Astrocyte of the spinal cord (primary cell): Measurements from ENCODE around the gene TMEM151A.
"Not testable (repeated sequence)": the region's sequence is repeated elsewhere in the genome, so short reads cannot be mapped to it uniquely, and the experiment has no call there.

Source experiments
- DNase-seq: peaks from one replicate; pipeline ENCODE4 v3.0.0; 2011; ENCODE audit warnings: low read depth, low spot score
- H3K4me3 ChIP-seq: 2 replicates; pipeline ENCODE4 v1.5.1; 2011; ENCODE audit warnings: low read depth, mild to moderate bottlenecking, low read length, moderate library complexity
- CTCF ChIP-seq: IDR thresholded peaks from 2 replicates; pipeline ENCODE4 v1.5.1; 2012; ENCODE audit warnings: low read depth, mild to moderate bottlenecking, low read length, inconsistent platforms
- in situ Hi-C: cut with HindIII; loops from 2 replicates; pipeline ENCODE4 v1.10.0; 2017; ENCODE audit warnings: low sequenced_read_pairs

TMEM151A gene

DNA sequence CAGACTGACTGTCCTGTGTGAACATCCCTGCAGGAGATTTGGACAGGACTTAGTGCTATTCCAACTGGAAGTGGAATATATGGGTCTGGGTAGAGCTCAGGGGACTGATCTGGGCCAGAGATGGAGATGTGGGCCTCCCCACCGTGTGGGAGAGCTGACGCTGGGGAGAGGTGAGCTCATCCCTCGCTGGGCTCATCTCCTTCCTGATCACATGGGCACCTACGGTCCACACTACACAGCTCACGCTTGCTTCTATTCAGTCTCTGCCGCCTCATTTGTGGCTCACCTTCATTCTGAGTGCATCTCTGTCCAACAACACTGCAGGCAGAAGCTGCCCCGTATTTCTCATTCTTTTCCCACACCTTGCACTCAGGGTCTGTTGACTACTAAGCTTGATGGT lies 39.9 kb upstream of the TMEM151A start:
- TF ChIP-seq CTCF, result no peak
- in situ Hi-C loops, result no loop called here
- DNase-seq, result no peak
- H3K4me3 ChIP-seq, result no peak overlapping the region

DNA sequence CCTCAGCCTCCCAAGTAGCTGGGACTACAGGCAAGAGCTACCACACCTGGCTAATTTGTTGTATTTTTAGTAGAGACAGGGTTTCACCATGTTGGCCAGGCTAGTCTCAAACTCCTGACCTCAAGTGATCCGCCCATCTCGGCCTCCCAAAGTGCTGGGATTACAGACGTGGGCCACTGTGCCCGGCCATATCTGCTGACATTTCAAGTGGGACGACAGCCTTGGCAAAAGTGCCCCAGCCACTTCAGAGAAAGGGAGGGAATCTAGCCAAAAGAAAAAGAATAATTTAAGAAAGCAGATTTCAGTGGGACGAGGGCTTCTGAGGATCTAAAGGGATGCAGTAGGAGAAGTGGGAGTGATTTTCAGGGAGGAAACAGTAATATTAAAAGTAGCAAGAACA lies 38.6 kb upstream of the TMEM151A start:
- DNase-seq, in situ Hi-C loops, H3K4me3 ChIP-seq: not testable (repeated sequence)

DNA sequence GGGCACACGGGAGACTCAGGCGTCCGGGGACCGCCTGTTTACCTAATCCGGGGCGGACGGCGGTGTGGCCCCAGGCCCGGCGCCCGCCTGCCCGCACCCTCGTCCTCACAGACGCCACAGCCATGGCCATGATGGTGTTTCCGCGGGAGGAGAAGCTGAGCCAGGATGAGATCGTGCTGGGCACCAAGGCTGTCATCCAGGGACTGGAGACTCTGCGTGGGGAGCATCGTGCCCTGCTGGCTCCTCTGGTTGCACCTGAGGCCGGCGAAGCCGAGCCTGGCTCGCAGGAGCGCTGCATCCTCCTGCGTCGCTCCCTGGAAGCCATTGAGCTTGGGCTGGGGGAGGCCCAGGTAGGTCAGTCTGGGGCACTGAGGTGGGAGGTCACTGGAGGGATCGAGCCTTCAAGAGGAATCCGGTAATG lies 33.2 kb upstream of the TMEM151A start:
- in situ Hi-C loops, result no loop called here
- TF ChIP-seq CTCF, result no peak
- H3K4me3 ChIP-seq, result peak overlapping the region; percentile 92

DNA sequence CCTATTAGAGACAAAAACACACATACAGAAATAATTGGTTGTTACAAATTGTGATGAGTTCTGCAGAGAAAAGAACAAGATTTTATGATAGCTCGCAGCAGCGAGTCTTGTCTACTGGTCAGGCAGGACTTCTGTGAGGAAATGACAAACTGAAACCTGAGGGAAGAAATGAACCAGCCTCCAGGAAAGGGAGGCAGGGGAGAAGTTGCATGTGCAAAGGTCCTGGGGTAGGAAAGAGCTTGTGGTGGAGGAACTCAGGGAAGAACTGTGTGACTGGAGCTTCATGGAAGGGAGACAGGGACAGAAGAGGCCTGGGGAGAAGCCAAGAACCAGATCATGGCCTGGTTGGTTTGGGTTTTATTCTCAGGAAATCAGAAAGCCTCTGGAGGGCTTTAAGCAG lies 32.5 kb upstream of the TMEM151A start:
- DNase-seq, result no peak
- no peak overlapping the region for H3K4me3 ChIP-seq
- in situ Hi-C loops, result no loop called here
- TF ChIP-seq CTCF, result no peak

More for the DNA sequence above, 33.2 kb upstream of the TMEM151A start:
- no peak for DNase-seq

GRCh38 chr11:66259956-66260355 lies 31.7 kb upstream of the TMEM151A start:
- in situ Hi-C loops, result no loop called here
- DNase-seq, result no peak

DNA sequence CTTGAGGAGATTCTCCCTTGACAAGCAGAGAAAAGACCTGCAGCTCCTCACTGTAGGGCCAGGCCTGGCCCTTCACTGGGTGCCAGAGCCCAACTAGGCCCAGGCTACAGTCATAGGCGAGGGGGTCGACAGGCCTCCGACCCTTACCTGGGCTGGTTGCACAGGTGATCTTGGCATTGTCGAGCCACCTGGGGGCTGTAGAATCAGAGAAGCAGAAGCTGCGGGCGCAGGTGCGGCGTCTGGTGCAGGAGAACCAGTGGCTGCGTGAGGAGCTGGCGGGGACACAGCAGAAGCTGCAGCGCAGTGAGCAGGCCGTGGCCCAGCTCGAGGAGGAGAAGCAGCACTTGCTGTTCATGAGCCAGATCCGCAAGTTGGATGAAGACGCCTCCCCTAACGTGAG lies 30.1 kb upstream of the TMEM151A start:
- no peak for TF ChIP-seq CTCF
- no peak overlapping the region for H3K4me3 ChIP-seq
- in situ Hi-C loops, result no loop called here
- no peak for DNase-seq

More at GRCh38 chr11:66259956-66260355, 31.7 kb upstream of the TMEM151A start:
- no peak overlapping the region for H3K4me3 ChIP-seq
- no peak for TF ChIP-seq CTCF

GRCh38 chr11:66262191-66262590 lies 29.5 kb upstream of the TMEM151A start:
- TF ChIP-seq CTCF, result no peak
- no peak overlapping the region for H3K4me3 ChIP-seq
- in situ Hi-C loops, result no loop called here

More at GRCh38 chr11:66262191-66262590, 29.5 kb upstream of the TMEM151A start:
- no peak for DNase-seq
